Measurements from ENCODE around the gene PTCH1.

PTCH1 gene

DNA sequence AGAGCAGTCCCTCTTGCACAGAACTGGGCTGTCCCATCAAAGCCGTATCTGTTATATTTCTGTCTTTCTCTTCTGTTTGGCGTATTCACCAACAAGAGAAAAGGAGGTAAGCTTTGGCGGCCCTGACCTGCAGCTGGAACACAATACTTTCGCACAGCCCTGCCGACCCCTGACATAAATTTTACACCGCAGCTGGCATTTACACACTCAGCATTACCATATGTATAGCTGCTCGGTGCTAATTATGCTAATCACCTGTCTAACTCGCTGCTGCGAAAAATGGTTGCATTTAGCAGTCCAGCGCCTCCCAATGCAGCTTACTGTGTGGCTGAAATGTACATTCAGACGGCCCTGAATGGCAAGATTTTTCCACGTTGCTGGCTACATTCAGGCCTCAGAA, 20.8 kb downstream of the PTCH1 start:
- peaks cover 60% of the 10 kb centered on the region for H3K4me1 ChIP-seq (ENCODE audit: insufficient read depth, low read length)
- no peak overlapping the region for H3K27ac ChIP-seq (ENCODE audit: low read depth, low read length)
- H3K36me3 ChIP-seq (ENCODE audit: insufficient read depth, low read length) = peaks cover 5% of the 10 kb centered on the region; the same call in 1 of the 2 replicates
- H3K27me3 ChIP-seq (ENCODE audit: insufficient read depth, low read length) = no peaks in the 10 kb centered on the region
- H3K4me3 ChIP-seq (ENCODE audit: low read length) = no peak overlapping the region
- no peak overlapping the region for H3K9ac ChIP-seq (ENCODE audit: low read depth, low read length)
- no peaks in the 10 kb centered on the region for H3K9me3 ChIP-seq (ENCODE audit: insufficient read depth, low read depth, low read length)
- 35% methylated on average over 12 of the region's 12 CpGs for WGBS

- Histone ChIP-seq H3K36me3 (ENCODE audit: insufficient read depth, low read length) (peaks cover under 1% of the 10 kb centered on the region; the same call in 1 of the 2 replicates), H3K4me1 (ENCODE audit: insufficient read depth, low read length) (peaks cover 60% of the 10 kb centered on the region), H3K27ac (ENCODE audit: low read depth, low read length) (no peak overlapping the region), H3K9ac (ENCODE audit: low read depth, low read length) (no peak overlapping the region), H3K4me3 (ENCODE audit: low read length) (no peak overlapping the region), H3K27me3 (ENCODE audit: insufficient read depth, low read length) (no peaks in the 10 kb centered on the region), H3K9me3 (ENCODE audit: insufficient read depth, low read depth, low read length) (no peaks in the 10 kb centered on the region)
- WGBS = 81% methylated on average over 3 of the region's 3 CpGs
Observed at GRCh38 chr9:95495529-95495928, 21.2 kb downstream of the PTCH1 start.

- H3K9ac ChIP-seq (ENCODE audit: low read depth, low read length) = no peak overlapping the region
- H3K4me3 ChIP-seq (ENCODE audit: low read length) = no peak overlapping the region
- H3K27me3 ChIP-seq (ENCODE audit: insufficient read depth, low read length) = no peaks in the 10 kb centered on the region
- no peaks in the 10 kb centered on the region; the same call in 1 of the 2 replicates for H3K36me3 ChIP-seq (ENCODE audit: insufficient read depth, low read length)
- peaks cover 56% of the 10 kb centered on the region for H3K4me1 ChIP-seq (ENCODE audit: insufficient read depth, low read length)
- 77% methylated on average over 29 of the region's 29 CpGs for WGBS
- H3K9me3 ChIP-seq (ENCODE audit: insufficient read depth, low read depth, low read length) = no peaks in the 10 kb centered on the region
- no peak overlapping the region for H3K27ac ChIP-seq (ENCODE audit: low read depth, low read length)
Observed at GRCh38 chr9:95494416-95495371, 22.1 kb downstream of the PTCH1 start.

DNA sequence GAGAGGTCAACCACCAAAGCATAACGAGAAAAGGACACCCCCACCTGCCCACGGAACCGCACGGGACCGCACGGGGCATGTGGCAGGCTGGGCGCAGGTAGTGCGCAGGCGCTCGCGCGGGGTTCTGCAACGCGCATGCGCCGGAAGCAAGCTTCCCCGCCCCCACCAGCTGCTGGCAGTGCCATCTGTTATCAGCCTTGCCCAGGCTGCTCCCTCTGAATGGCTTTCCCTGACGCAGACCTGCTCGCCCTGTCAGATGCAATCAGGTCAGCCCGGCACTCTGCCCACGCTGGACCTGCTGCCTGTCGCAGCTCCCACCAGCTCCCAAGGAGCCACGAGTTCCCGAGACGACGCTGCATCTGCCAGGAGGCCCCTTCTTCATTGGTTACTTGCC, 22.8 kb downstream of the PTCH1 start:
- Histone ChIP-seq H3K9ac (ENCODE audit: low read depth, low read length) (no peak overlapping the region), H3K9me3 (ENCODE audit: insufficient read depth, low read depth, low read length) (no peaks in the 10 kb centered on the region), H3K27ac (ENCODE audit: low read depth, low read length) (no peak overlapping the region), H3K36me3 (ENCODE audit: insufficient read depth, low read length) (no peaks in the 10 kb centered on the region; the same call in 1 of the 2 replicates), H3K27me3 (ENCODE audit: insufficient read depth, low read length) (no peaks in the 10 kb centered on the region), H3K4me3 (ENCODE audit: low read length) (no peak overlapping the region), H3K4me1 (ENCODE audit: insufficient read depth, low read length) (peaks cover 52% of the 10 kb centered on the region)
- WGBS = 96% methylated on average over 26 of the region's 26 CpGs

GRCh38 chr9:95493402-95493801, 23.4 kb downstream of the PTCH1 start:
- no peak overlapping the region for H3K27ac ChIP-seq (ENCODE audit: low read depth, low read length)

DNA sequence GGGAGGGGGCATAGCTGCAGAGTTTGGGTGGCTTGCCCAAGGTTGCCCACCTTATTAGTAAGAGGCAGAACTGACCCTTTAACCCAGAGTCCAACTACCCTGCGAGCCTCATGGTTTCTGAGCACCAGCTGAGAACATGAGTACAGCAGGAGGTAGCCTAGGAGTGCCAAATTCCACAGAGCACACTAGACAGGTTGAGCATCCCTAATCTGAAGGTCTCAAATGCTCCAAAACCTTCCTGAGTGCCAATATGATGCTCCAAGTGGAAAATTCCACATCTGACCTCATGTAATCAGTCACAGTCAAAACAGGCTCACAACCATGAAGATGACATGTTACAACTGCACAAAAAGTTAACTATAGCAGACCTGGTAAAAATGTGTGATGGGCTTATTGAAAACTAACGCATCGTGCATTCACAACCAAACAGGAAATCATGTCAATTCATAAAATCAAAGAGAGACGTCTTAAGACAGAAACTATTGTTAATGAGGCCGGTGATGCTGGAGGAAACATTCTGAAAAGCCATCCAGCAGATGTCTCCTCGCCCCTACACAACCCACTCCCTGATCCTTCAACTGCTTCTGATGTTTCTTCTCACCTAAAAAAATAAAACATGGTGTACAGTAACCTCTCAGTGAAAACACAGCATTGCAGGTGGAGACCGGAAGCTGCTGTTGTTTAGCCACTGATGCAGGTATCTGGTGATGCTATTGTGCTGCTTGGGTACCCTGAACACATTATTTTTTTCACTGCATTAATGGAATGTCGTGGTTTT, 25.0 kb downstream of the PTCH1 start:
- H3K9me3 ChIP-seq (ENCODE audit: insufficient read depth, low read depth, low read length) = no peaks in the 10 kb centered on the region
- no peak overlapping the region for H3K27ac ChIP-seq (ENCODE audit: low read depth, low read length)
- H3K9ac ChIP-seq (ENCODE audit: low read depth, low read length) = no peak overlapping the region
- H3K4me3 ChIP-seq (ENCODE audit: low read length) = no peak overlapping the region
- H3K27me3 ChIP-seq (ENCODE audit: insufficient read depth, low read length) = no peaks in the 10 kb centered on the region
- WGBS = 93% methylated on average over 8 of the region's 8 CpGs
- peaks cover 30% of the 10 kb centered on the region for H3K4me1 ChIP-seq (ENCODE audit: insufficient read depth, low read length)
- no peaks in the 10 kb centered on the region; the same call in 1 of the 2 replicates for H3K36me3 ChIP-seq (ENCODE audit: insufficient read depth, low read length)

More at GRCh38 chr9:95493402-95493801, 23.4 kb downstream of the PTCH1 start:
- Histone ChIP-seq H3K4me3 (ENCODE audit: low read length) (no peak overlapping the region), H3K27me3 (ENCODE audit: insufficient read depth, low read length) (no peaks in the 10 kb centered on the region), H3K4me1 (ENCODE audit: insufficient read depth, low read length) (peaks cover 46% of the 10 kb centered on the region), H3K9ac (ENCODE audit: low read depth, low read length) (no peak overlapping the region), H3K36me3 (ENCODE audit: insufficient read depth, low read length) (no peaks in the 10 kb centered on the region; the same call in 1 of the 2 replicates), H3K9me3 (ENCODE audit: insufficient read depth, low read depth, low read length) (no peaks in the 10 kb centered on the region)
- 91% methylated on average over 5 of the region's 5 CpGs for WGBS

DNA sequence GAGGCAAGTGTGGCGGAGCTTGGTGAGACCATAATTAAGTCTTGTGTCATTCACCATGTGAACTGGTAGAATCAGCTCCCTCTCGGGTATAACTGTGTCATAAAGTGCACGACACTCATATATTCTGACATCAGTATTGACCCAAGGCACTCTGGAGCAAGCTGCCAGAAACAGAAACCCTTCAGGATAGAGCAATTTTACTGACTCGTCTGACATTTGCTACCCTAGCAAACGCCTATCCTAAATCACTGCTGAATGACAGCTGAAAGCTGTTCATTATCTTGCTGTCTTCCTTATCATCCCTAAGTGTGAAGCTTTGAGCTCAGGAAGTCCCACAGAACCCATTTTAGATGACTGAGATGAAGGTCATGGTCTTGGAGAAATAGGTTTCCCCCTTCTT, 27.8 kb downstream of the PTCH1 start:
- no peak overlapping the region for H3K9ac ChIP-seq (ENCODE audit: low read depth, low read length)
- H3K36me3 ChIP-seq (ENCODE audit: insufficient read depth, low read length) = no peaks in the 10 kb centered on the region; the same call in 1 of the 2 replicates
- WGBS = 89% methylated on average over 5 of the region's 5 CpGs
- H3K9me3 ChIP-seq (ENCODE audit: insufficient read depth, low read depth, low read length) = no peaks in the 10 kb centered on the region
- H3K27me3 ChIP-seq (ENCODE audit: insufficient read depth, low read length) = no peaks in the 10 kb centered on the region
- peaks cover 12% of the 10 kb centered on the region; the same call in 1 of the 2 replicates for H3K4me1 ChIP-seq (ENCODE audit: insufficient read depth, low read length)
- no peak overlapping the region for H3K27ac ChIP-seq (ENCODE audit: low read depth, low read length)
- no peak overlapping the region for H3K4me3 ChIP-seq (ENCODE audit: low read length)

DNA sequence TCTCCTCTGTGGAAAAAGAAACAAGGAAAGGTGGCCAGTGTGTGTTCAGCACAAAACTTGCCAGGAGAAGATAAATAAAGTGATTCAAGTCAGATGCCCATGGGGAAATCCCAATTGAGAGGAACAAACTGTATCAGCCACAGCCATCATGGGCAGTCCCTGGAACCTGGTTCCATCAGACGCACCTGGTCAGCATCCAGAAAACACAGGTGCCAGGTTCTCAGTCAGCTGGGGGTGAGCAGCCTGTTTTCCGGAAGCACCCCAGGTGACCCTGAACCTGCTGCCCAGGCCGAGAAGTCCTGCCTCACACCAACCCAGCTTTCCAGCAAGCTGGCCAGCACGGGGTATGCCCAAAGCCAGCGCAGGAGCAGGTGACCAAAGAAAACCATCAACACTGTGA, 30.5 kb downstream of the PTCH1 start:
- no peaks in the 10 kb centered on the region; the same call in 1 of the 2 replicates for H3K36me3 ChIP-seq (ENCODE audit: insufficient read depth, low read length)
- H3K27me3 ChIP-seq (ENCODE audit: insufficient read depth, low read length) = no peaks in the 10 kb centered on the region
- peaks cover 24% of the 10 kb centered on the region for H3K4me1 ChIP-seq (ENCODE audit: insufficient read depth, low read length)
- H3K4me3 ChIP-seq (ENCODE audit: low read length) = no peak overlapping the region
- 93% methylated on average over 5 of the region's 5 CpGs for WGBS
- no peak overlapping the region for H3K9ac ChIP-seq (ENCODE audit: low read depth, low read length)
- no peak overlapping the region for H3K27ac ChIP-seq (ENCODE audit: low read depth, low read length)
- H3K9me3 ChIP-seq (ENCODE audit: insufficient read depth, low read depth, low read length) = no peaks in the 10 kb centered on the region

- Histone ChIP-seq H3K9me3 (ENCODE audit: insufficient read depth, low read depth, low read length) (no peaks in the 10 kb centered on the region), H3K27ac (ENCODE audit: low read depth, low read length) (no peak overlapping the region), H3K27me3 (ENCODE audit: insufficient read depth, low read length) (no peaks in the 10 kb centered on the region), H3K36me3 (ENCODE audit: insufficient read depth, low read length) (peaks cover 13% of the 10 kb centered on the region), H3K4me3 (ENCODE audit: low read length) (no peak overlapping the region), H3K4me1 (ENCODE audit: insufficient read depth, low read length) (peaks cover 34% of the 10 kb centered on the region), H3K9ac (ENCODE audit: low read depth, low read length) (no peak overlapping the region)
- WGBS = 89% methylated on average over 3 of the region's 3 CpGs
Observed at GRCh38 chr9:95484225-95484624, 32.5 kb downstream of the PTCH1 start.

- WGBS = 93% methylated on average over 6 of the region's 6 CpGs
- Histone ChIP-seq H3K9ac (ENCODE audit: low read depth, low read length) (no peak overlapping the region), H3K27ac (ENCODE audit: low read depth, low read length) (no peak overlapping the region), H3K27me3 (ENCODE audit: insufficient read depth, low read length) (no peaks in the 10 kb centered on the region), H3K4me1 (ENCODE audit: insufficient read depth, low read length) (peaks cover 39% of the 10 kb centered on the region), H3K36me3 (ENCODE audit: insufficient read depth, low read length) (peaks cover 21% of the 10 kb centered on the region), H3K9me3 (ENCODE audit: insufficient read depth, low read depth, low read length) (no peaks in the 10 kb centered on the region), H3K4me3 (ENCODE audit: low read length) (no peak overlapping the region)
Observed at GRCh38 chr9:95483431-95483830, 33.3 kb downstream of the PTCH1 start.

DNA sequence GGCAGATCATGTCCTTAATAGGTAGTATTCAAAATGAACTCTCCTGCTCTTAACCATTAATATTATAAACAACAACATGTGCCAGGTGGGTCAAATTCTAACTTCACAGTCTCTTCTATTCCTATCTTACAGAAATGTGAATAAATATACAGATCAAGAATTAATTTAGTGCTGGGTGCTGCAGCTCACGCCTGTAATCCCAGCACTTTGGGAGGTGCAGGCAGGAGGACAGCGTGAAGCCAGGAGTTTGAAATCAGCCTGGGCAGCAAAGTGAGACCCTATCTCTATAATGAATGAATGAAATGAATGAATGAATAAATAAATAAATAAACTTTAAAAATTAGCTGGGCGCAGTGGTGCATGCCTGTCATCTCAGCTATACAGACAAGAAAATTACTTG, 34.1 kb downstream of the PTCH1 start:
- 96% methylated on average over 3 of the region's 3 CpGs for WGBS
- no peak overlapping the region for H3K9ac ChIP-seq (ENCODE audit: low read depth, low read length)
- no peak overlapping the region for H3K4me3 ChIP-seq (ENCODE audit: low read length)
- H3K4me1 ChIP-seq (ENCODE audit: insufficient read depth, low read length) = peaks cover 47% of the 10 kb centered on the region
- H3K27ac ChIP-seq (ENCODE audit: low read depth, low read length) = no peak overlapping the region
- no peaks in the 10 kb centered on the region for H3K9me3 ChIP-seq (ENCODE audit: insufficient read depth, low read depth, low read length)
- no peaks in the 10 kb centered on the region for H3K27me3 ChIP-seq (ENCODE audit: insufficient read depth, low read length)
- H3K36me3 ChIP-seq (ENCODE audit: insufficient read depth, low read length) = peaks cover 27% of the 10 kb centered on the region

Measured in HUES64 (cell line).